ENCODE results near the gene SPACA5B.

DNA sequence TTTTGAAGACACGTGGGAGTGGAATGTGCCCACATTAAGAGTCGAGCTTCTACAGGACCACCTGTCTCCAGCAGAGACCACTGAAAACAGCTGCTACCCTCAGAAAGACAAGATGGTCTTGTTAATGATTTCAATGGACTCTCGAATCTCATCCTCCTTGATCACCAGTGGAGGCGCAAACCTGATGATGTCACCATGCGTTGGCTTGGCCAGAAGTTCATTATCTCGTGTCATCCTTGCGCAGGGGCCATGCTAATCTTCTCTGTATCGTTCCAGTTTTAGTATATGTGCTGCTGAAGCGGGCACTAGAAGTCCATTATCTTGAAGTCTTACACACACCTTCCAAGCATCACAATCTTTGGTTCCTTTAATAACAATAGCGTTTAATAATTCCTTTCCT is 23.3 kb downstream of the SPACA5B start:
- TF ChIP-seq EZH2phosphoT487 (IDR thresholded peaks at IDR 0.05), result no peak
- TF ChIP-seq, protein P1, sequence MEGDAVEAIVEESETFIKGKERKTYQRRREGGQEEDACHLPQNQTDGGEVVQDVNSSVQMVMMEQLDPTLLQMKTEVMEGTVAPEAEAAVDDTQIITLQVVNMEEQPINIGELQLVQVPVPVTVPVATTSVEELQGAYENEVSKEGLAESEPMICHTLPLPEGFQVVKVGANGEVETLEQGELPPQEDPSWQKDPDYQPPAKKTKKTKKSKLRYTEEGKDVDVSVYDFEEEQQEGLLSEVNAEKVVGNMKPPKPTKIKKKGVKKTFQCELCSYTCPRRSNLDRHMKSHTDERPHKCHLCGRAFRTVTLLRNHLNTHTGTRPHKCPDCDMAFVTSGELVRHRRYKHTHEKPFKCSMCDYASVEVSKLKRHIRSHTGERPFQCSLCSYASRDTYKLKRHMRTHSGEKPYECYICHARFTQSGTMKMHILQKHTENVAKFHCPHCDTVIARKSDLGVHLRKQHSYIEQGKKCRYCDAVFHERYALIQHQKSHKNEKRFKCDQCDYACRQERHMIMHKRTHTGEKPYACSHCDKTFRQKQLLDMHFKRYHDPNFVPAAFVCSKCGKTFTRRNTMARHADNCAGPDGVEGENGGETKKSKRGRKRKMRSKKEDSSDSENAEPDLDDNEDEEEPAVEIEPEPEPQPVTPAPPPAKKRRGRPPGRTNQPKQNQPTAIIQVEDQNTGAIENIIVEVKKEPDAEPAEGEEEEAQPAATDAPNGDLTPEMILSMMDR (IDR thresholded peaks at IDR 0.05), result no peak

Measured in neural progenitor cell (in vitro differentiated cells).